A673 (cell line): ENCODE results near the gene MORN1.

Source experiments
- CTCF ChIP-seq: fragments of 300-800, 200-600 bp; sonication (generic); conservative IDR thresholded peaks from 2 replicates; pipeline ENCODE4 v1.5.1; 2017; ENCODE audit warnings: low read depth, mild to moderate bottlenecking, antibody characterized with exemption, low read length, moderate library complexity, mixed read lengths
- EZH2 ChIP-seq: fragments of 200-600 bp; sonication (generic); IDR thresholded peaks from 2 replicates; pipeline ENCODE4 v1.6.1; 2017; ENCODE audit warnings: borderline replicate concordance, low read depth, mild to moderate bottlenecking, mixed read lengths, antibody characterized with exemption, low read length; ENCODE audit not compliant: poor library complexity, severe bottlenecking

GRCh38 chr1:2433196-2433595, 41.8 kb upstream of the MORN1 start:
- no peak for TF ChIP-seq CTCF
- TF ChIP-seq EZH2: no peak
